HUES48 (cell line): Measurements from ENCODE around the gene OSTF1.
A peak's percentile ranks its signal among the peaks of the same experiment; 100 is the strongest.

Experiments
- H3K27ac ChIP-seq: one replicate; pipeline ENCODE4 v1.7.0; 2013; ENCODE audit warnings: low read depth, low read length, inconsistent platforms
- H3K27me3 ChIP-seq: 2 replicates; pipeline ENCODE4 v1.6.1; 2013; ENCODE audit warnings: mild to moderate bottlenecking, low read length; ENCODE audit not compliant: control insufficient read depth, insufficient read depth
- H3K36me3 ChIP-seq: 2 replicates; pipeline ENCODE4 v1.6.1; 2013; ENCODE audit warnings: low read length; ENCODE audit not compliant: control insufficient read depth, insufficient read depth
- H3K4me1 ChIP-seq: 2 replicates; pipeline ENCODE4 v1.6.1; 2013; ENCODE audit warnings: mild to moderate bottlenecking, low read length; ENCODE audit not compliant: control insufficient read depth, insufficient read depth
- H3K4me3 ChIP-seq: 2 replicates; pipeline ENCODE4 v1.5.1; 2013; ENCODE audit warnings: mild to moderate bottlenecking, low read depth, low read length
- H3K9ac ChIP-seq: 2 replicates; pipeline ENCODE4 v1.6.1; 2013; ENCODE audit warnings: mild to moderate bottlenecking, low read depth, low read length, moderate library complexity
- H3K9me3 ChIP-seq: 2 replicates; pipeline ENCODE4 v1.6.1; 2013; ENCODE audit warnings: low read length; ENCODE audit not compliant: control insufficient read depth, insufficient read depth

The OSTF1 gene

DNA sequence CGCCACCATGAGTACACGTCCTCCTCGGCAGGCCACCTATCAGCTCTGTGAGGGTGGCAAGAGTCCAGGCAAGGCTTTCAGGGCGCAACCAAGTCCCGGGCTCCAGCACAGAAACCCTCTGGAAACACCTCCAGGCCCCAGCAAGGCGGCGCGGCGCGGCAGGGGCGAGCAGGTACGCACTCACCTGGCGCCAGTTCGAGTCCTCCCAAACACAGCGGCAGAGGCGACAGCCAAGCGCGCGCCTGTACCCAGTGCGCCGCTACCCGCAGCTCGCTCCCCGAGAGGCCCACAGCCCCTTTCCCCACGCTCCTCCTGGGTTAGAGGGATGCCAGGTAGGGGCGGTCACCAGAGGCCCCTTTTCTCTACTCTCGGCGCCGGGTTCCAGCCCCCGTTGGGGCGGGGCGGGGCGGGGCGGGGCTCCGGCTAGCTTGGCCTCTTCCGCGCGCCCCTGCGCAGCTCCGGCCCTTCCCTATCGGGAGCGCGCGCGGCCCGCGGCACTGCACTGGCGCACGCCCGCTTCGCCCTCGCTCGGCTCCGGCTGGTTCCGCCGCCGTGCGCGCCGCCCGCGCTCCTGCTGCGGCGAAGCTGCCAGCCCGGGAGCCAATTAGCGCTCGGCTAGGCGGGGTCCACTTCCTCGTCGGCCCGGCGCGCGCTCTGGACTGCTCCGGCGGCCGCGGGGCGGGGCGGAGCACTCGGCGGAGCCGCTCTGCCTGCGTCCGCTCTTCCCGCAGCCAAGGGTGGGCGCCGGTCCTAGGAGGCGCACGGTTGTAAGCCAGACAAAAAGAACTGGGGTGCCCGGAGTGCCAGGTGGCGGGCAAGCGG, at the start of gene OSTF1, which contains the start of gene NMRK1:
TSS of gene OSTF1 (plus strand) at position 691 of the 822 bp plus-strand sequence. CDS start 179 bp downstream, outside the sequence.
TSS of gene NMRK1 (minus strand) at position 332 of the 822 bp plus-strand sequence. CDS start 5,040 bp downstream, outside the sequence.
- Histone ChIP-seq H3K27me3 (no peaks in the 10 kb centered on the region; the same call in 1 of the 2 replicates), H3K4me1 (peaks cover 29% of the 10 kb centered on the region), H3K9ac (peak within 1 kb of the TSS; percentile 74), H3K27ac (peak within 1 kb of the TSS; percentile 80), H3K9me3 (no peaks in the 10 kb centered on the region), H3K36me3 (no peaks in the 10 kb centered on the region), H3K4me3 (peak within 1 kb of the TSS; percentile 74)

DNA sequence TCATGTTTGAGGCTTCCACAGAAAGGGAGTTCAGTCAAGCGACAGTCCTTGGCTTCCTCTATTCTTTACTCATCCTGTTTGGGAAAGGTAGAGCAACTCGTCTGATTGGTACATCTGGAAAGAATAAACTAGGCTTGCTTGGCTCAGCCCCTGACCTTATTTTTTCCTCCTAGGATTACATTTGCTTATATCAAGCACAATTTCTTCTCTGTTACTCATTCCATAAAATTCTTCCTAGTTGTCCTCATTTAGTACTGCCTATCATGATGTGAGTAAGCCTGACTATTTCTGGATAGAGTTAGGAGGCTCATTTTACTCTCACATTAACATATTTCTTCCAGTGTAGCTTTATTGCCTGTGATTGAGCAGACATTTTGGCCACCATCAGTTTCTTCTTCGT, 49.3 kb upstream of the OSTF1 start:
- H3K4me3 ChIP-seq, result no peak overlapping the region
- no peaks in the 10 kb centered on the region for H3K36me3 ChIP-seq
- no peak overlapping the region for H3K9ac ChIP-seq
- no peaks in the 10 kb centered on the region for H3K9me3 ChIP-seq
- no peak overlapping the region for H3K27ac ChIP-seq
- H3K27me3 ChIP-seq, result no peaks in the 10 kb centered on the region
- H3K4me1 ChIP-seq, result peaks cover 10% of the 10 kb centered on the region

DNA sequence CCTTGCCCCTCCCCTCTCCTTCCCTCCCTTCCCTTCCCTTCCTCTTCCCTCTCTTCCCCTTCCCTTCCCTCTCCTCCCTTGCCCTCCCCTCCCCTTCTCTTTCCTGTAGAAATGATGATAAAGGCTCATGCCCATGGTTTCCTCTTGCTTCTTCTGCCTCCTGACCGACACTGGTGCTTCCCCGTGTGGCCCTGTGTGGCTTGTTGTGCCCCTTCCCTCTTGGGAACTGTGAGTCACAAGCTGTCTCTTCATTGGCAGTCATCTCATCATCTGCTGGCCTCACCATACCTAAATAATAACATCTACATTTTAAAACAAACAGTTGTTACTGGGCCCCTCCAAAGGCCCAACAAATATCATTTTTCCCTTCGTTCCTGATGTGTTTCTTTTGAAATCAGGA, 48.5 kb upstream of the OSTF1 start:
- Histone ChIP-seq H3K9me3 (no peaks in the 10 kb centered on the region), H3K36me3 (no peaks in the 10 kb centered on the region), H3K4me1 (peaks cover 10% of the 10 kb centered on the region), H3K27me3 (no peaks in the 10 kb centered on the region), H3K27ac (no peak overlapping the region), H3K9ac (no peak overlapping the region), H3K4me3 (no peak overlapping the region)

DNA sequence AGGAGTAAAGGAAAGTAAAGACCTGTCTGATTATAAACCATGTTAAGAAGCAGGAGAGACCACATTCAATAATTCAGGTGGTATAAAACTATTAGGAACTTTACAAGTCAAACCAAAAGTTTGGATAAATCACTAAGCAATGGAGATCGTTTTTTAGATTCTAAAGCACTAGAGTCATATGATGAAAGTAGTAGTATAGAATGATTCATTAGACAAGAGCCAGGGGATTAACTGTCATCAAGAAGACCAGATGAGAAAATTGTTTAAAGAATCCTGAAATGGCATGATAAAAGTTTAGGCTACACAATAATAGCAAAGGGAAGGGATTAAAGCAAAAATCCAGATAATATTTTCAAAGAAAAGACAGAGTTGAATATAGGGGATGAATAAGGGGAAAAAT, 47.3 kb upstream of the OSTF1 start:
- Histone ChIP-seq H3K9me3 (no peaks in the 10 kb centered on the region), H3K9ac (no peak overlapping the region), H3K36me3 (no peaks in the 10 kb centered on the region), H3K4me3 (no peak overlapping the region), H3K4me1 (peaks cover 4% of the 10 kb centered on the region; the same call in 1 of the 2 replicates), H3K27me3 (no peaks in the 10 kb centered on the region), H3K27ac (no peak overlapping the region)

GRCh38 chr9:75046725-75047345, 41.5 kb upstream of the OSTF1 start:
- Histone ChIP-seq H3K4me3 (no peak overlapping the region), H3K4me1 (no peaks in the 10 kb centered on the region), H3K27ac (no peak overlapping the region), H3K9ac (no peak overlapping the region), H3K27me3 (no peaks in the 10 kb centered on the region), H3K36me3 (no peaks in the 10 kb centered on the region), H3K9me3 (no peaks in the 10 kb centered on the region)

- H3K4me1 ChIP-seq, result no peaks in the 10 kb centered on the region
- H3K9me3 ChIP-seq, result no peaks in the 10 kb centered on the region
- H3K9ac ChIP-seq, result no peak overlapping the region
- H3K4me3 ChIP-seq, result no peak overlapping the region
- H3K36me3 ChIP-seq, result no peaks in the 10 kb centered on the region
- no peak overlapping the region for H3K27ac ChIP-seq
- no peaks in the 10 kb centered on the region for H3K27me3 ChIP-seq
These were observed 40.8 kb upstream of the OSTF1 start for GRCh38 chr9:75047506-75047905.

- no peak overlapping the region for H3K4me3 ChIP-seq
These were observed 37.0 kb upstream of the OSTF1 start for GRCh38 chr9:75051285-75051684.

GRCh38 chr9:75053869-75054268, 34.4 kb upstream of the OSTF1 start:
- no peak overlapping the region for H3K4me3 ChIP-seq
- no peak overlapping the region for H3K27ac ChIP-seq
- H3K36me3 ChIP-seq, result no peaks in the 10 kb centered on the region
- no peaks in the 10 kb centered on the region for H3K27me3 ChIP-seq
- H3K4me1 ChIP-seq, result no peaks in the 10 kb centered on the region
- H3K9me3 ChIP-seq, result peaks cover 15% of the 10 kb centered on the region
- H3K9ac ChIP-seq, result no peak overlapping the region

More at GRCh38 chr9:75051285-75051684, 37.0 kb upstream of the OSTF1 start:
- Histone ChIP-seq H3K27me3 (no peaks in the 10 kb centered on the region), H3K36me3 (no peaks in the 10 kb centered on the region), H3K27ac (no peak overlapping the region), H3K9ac (no peak overlapping the region), H3K4me1 (no peaks in the 10 kb centered on the region), H3K9me3 (peaks cover 3% of the 10 kb centered on the region; the same call in 1 of the 2 replicates)

DNA sequence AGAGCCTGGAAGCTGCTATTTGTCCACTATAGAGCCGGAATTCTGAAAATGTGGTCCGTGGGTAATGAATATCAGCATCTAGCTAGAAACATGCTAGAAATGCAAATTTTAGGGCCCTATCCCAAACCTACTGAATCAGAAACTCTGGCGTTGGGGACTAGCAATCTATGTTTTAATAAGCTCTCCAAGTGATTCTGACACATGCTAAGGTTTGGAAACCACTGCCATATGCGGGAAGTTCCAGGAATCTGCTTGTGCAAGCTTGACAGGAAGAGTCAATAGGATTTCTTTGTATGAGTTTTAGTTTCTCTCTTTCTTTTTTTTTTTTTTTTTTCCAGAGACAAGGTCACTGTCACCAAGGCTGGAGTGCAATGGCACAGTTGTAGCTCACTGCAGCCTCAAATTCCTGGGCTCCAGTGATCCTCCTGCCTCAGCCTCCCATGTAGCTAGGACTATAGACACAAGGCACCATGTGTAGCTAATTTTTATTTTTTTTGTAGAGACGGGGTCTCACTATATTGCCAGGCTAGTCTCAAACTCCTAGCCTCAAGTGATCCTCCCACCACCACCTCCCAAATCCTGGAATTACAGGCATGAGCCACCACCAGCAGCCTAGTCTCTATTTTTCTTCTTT, 33.8 kb upstream of the OSTF1 start:
- Histone ChIP-seq H3K4me3 (no peak overlapping the region), H3K27ac (no peak overlapping the region), H3K4me1 (no peaks in the 10 kb centered on the region), H3K9ac (no peak overlapping the region), H3K27me3 (no peaks in the 10 kb centered on the region), H3K36me3 (no peaks in the 10 kb centered on the region), H3K9me3 (peaks cover 15% of the 10 kb centered on the region)

DNA sequence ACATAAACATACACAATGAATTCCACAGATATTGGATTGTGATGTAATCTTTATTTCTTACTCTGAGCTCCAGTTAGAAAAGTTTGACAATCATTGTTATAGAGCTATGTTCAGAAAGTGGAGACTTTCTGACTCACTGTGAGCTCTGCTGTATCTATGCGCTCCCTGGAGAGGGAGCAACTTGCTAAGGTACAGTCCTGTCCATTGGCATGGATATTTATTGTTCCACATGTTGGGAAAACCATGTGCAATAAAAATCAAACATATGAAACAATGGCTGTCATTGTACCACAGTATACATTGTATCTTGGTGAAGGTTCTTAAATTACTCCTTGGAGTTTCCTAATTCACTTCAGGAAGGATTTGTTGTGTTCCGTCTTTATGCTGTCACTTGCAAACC, 27.1 kb upstream of the OSTF1 start:
- Histone ChIP-seq H3K9ac (no peak overlapping the region), H3K4me1 (no peaks in the 10 kb centered on the region), H3K27ac (no peak overlapping the region), H3K4me3 (no peak overlapping the region), H3K27me3 (no peaks in the 10 kb centered on the region), H3K9me3 (peaks cover 12% of the 10 kb centered on the region), H3K36me3 (no peaks in the 10 kb centered on the region)
